ENCODE measurements around the gene KDM3B. TPM values are rescaled to one million over a fixed set of nuclear protein-coding genes. Genes with fewer than 3 reads are reported as not detected.

The KDM3B gene
- total RNA-seq, 1 donor from 2014 or later, result 59.3 TPM

GRCh38 chr5:138338411-138339090 is 13.9 kb upstream of the KDM3B start:
- peaks cover 22% of the 10 kb centered on the region for H3K36me3 Mint-ChIP-seq (ENCODE audit: low read depth)
- H3K4me1 Mint-ChIP-seq (ENCODE audit: low read depth), result peaks cover 44% of the 10 kb centered on the region
- H3K27me3 Mint-ChIP-seq (ENCODE audit: insufficient read depth), result no peaks in the 10 kb centered on the region
- peak overlapping the region; percentile 93 for H3K27ac Mint-ChIP-seq
- intact Hi-C loops (cut with micrococcal nuclease), result loop anchor here (1.0 to 10.0 kb wide), 6 partner anchors 7 to 856 kb away; partner anchors contain the start of genes CDC23, CDC25C, FAM13B and HSPA9
- H3K4me3 Mint-ChIP-seq, result peak overlapping the region; percentile 94
- H3K9me3 Mint-ChIP-seq, result no peaks in the 10 kb centered on the region
- no peak for DNase-seq (ENCODE audit: low spot score)

- intact Hi-C loops (cut with micrococcal nuclease), result loop anchor here (1.0 to 10.0 kb wide), 4 partner anchors 8 to 856 kb away; partner anchors contain the start of genes CDC25C, FAM13B, HSPA9 and SIL1
- peaks cover 26% of the 10 kb centered on the region for H3K36me3 Mint-ChIP-seq (ENCODE audit: low read depth)
- no peak for DNase-seq (ENCODE audit: low spot score)
- peak overlapping the region; percentile 94 for H3K4me3 Mint-ChIP-seq
- H3K27ac Mint-ChIP-seq, result peak overlapping the region; percentile 93
- no peaks in the 10 kb centered on the region for H3K9me3 Mint-ChIP-seq
- no peaks in the 10 kb centered on the region for H3K27me3 Mint-ChIP-seq (ENCODE audit: insufficient read depth)
- H3K4me1 Mint-ChIP-seq (ENCODE audit: low read depth), result peaks cover 49% of the 10 kb centered on the region
Measured at GRCh38 chr5:138339091-138339456, 13.4 kb upstream of the KDM3B start.

- Mint-ChIP-seq H3K27me3 (ENCODE audit: insufficient read depth) (no peaks in the 10 kb centered on the region), H3K4me1 (ENCODE audit: low read depth) (peaks cover 49% of the 10 kb centered on the region), H3K9me3 (no peaks in the 10 kb centered on the region), H3K27ac (peak overlapping the region; percentile 93), H3K4me3 (peak overlapping the region; percentile 94), H3K36me3 (ENCODE audit: low read depth) (peaks cover 30% of the 10 kb centered on the region)
- DNase-seq (ENCODE audit: low spot score), result no peak
- intact Hi-C loops (cut with micrococcal nuclease), result loop anchor here (1.0 to 10.0 kb wide), 4 partner anchors 8 to 855 kb away; partner anchors contain the start of genes CDC25C, FAM13B, HSPA9 and SIL1
Measured at GRCh38 chr5:138339464-138339863, 13.0 kb upstream of the KDM3B start.

GRCh38 chr5:138340008-138340407 is 12.5 kb upstream of the KDM3B start:
- peaks cover 49% of the 10 kb centered on the region for H3K4me1 Mint-ChIP-seq (ENCODE audit: low read depth)
- intact Hi-C loops (cut with micrococcal nuclease), result no loop called here
- no peak for DNase-seq (ENCODE audit: low spot score)
- H3K27ac Mint-ChIP-seq, result peak overlapping the region; percentile 23
- H3K4me3 Mint-ChIP-seq, result peak overlapping the region; percentile 94
- peaks cover 32% of the 10 kb centered on the region for H3K36me3 Mint-ChIP-seq (ENCODE audit: low read depth)
- no peaks in the 10 kb centered on the region for H3K9me3 Mint-ChIP-seq
- no peaks in the 10 kb centered on the region for H3K27me3 Mint-ChIP-seq (ENCODE audit: insufficient read depth)

GRCh38 chr5:138344887-138345622 is 7.4 kb upstream of the KDM3B start:
- no peak for DNase-seq (ENCODE audit: low spot score)
- H3K36me3 Mint-ChIP-seq (ENCODE audit: low read depth), result peaks cover 47% of the 10 kb centered on the region
- intact Hi-C loops (cut with micrococcal nuclease), result no loop called here
- H3K4me1 Mint-ChIP-seq (ENCODE audit: low read depth), result peaks cover 28% of the 10 kb centered on the region
- no peaks in the 10 kb centered on the region for H3K27me3 Mint-ChIP-seq (ENCODE audit: insufficient read depth)
- H3K4me3 Mint-ChIP-seq, result no peak overlapping the region
- H3K27ac Mint-ChIP-seq, result no peak overlapping the region
- H3K9me3 Mint-ChIP-seq, result no peaks in the 10 kb centered on the region

GRCh38 chr5:138346889-138347288 is 5.6 kb upstream of the KDM3B start:
- Mint-ChIP-seq H3K9me3 (peaks cover 3% of the 10 kb centered on the region), H3K27ac (no peak overlapping the region), H3K36me3 (ENCODE audit: low read depth) (peaks cover 38% of the 10 kb centered on the region), H3K27me3 (ENCODE audit: insufficient read depth) (peaks cover 2% of the 10 kb centered on the region), H3K4me3 (no peak overlapping the region), H3K4me1 (ENCODE audit: low read depth) (peaks cover 22% of the 10 kb centered on the region)
- no peak for DNase-seq (ENCODE audit: low spot score)
- intact Hi-C loops (cut with micrococcal nuclease), result no loop called here

- peak overlapping the region; percentile 32 for H3K27ac Mint-ChIP-seq
- H3K4me3 Mint-ChIP-seq, result no peak overlapping the region
- peaks cover 3% of the 10 kb centered on the region for H3K27me3 Mint-ChIP-seq (ENCODE audit: insufficient read depth)
Measured at GRCh38 chr5:138349852-138350562, 2.5 kb upstream of the KDM3B start.

GRCh38 chr5:138350563-138350890 is 2.0 kb upstream of the KDM3B start:
- Mint-ChIP-seq H3K36me3 (ENCODE audit: low read depth) (peaks cover 20% of the 10 kb centered on the region), H3K27ac (peak overlapping the region; percentile 69), H3K27me3 (ENCODE audit: insufficient read depth) (peaks cover 3% of the 10 kb centered on the region), H3K9me3 (peaks cover 7% of the 10 kb centered on the region), H3K4me1 (ENCODE audit: low read depth) (peaks cover 42% of the 10 kb centered on the region), H3K4me3 (peak overlapping the region; percentile 32)
- intact Hi-C loops (cut with micrococcal nuclease), result loop anchor here (5.0 to 10.0 kb wide), 3 partner anchors 318 to 1214 kb away; partner anchors contain the start of genes FAM13B, HNRNPA0 and UBE2D2
- DNase-seq (ENCODE audit: low spot score), result no peak

More at GRCh38 chr5:138349852-138350562, 2.5 kb upstream of the KDM3B start:
- intact Hi-C loops (cut with micrococcal nuclease), result loop anchor here (5.0 to 10.0 kb wide), 3 partner anchors 318 to 1215 kb away; partner anchors contain the start of genes FAM13B, HNRNPA0 and UBE2D2
- H3K36me3 Mint-ChIP-seq (ENCODE audit: low read depth), result peaks cover 25% of the 10 kb centered on the region
- peaks cover 7% of the 10 kb centered on the region for H3K9me3 Mint-ChIP-seq
- H3K4me1 Mint-ChIP-seq (ENCODE audit: low read depth), result peaks cover 37% of the 10 kb centered on the region
- no peak for DNase-seq (ENCODE audit: low spot score)

- no peak for DNase-seq (ENCODE audit: low spot score)
- peaks cover 3% of the 10 kb centered on the region for H3K27me3 Mint-ChIP-seq (ENCODE audit: insufficient read depth)
- peaks cover 48% of the 10 kb centered on the region for H3K4me1 Mint-ChIP-seq (ENCODE audit: low read depth)
- peaks cover 7% of the 10 kb centered on the region for H3K9me3 Mint-ChIP-seq
- H3K4me3 Mint-ChIP-seq, result no peak overlapping the region
- peaks cover 16% of the 10 kb centered on the region for H3K36me3 Mint-ChIP-seq (ENCODE audit: low read depth)
- intact Hi-C loops (cut with micrococcal nuclease), result loop anchor here (5.0 to 10.0 kb wide), 3 partner anchors 319 to 1214 kb away; partner anchors contain the start of genes FAM13B, HNRNPA0 and UBE2D2
- no peak overlapping the region for H3K27ac Mint-ChIP-seq
Measured at GRCh38 chr5:138351056-138351455, 1.4 kb upstream of the KDM3B start.

GRCh38 chr5:138351517-138351916 is 968 bp upstream of the KDM3B start:
- H3K36me3 Mint-ChIP-seq (ENCODE audit: low read depth), result peaks cover 16% of the 10 kb centered on the region
- peaks cover 7% of the 10 kb centered on the region for H3K9me3 Mint-ChIP-seq
- intact Hi-C loops (cut with micrococcal nuclease), result loop anchor here (5.0 to 10.0 kb wide), 3 partner anchors 319 to 1213 kb away; partner anchors contain the start of genes FAM13B, HNRNPA0 and UBE2D2
- H3K27me3 Mint-ChIP-seq (ENCODE audit: insufficient read depth), result peaks cover 3% of the 10 kb centered on the region
- DNase-seq (ENCODE audit: low spot score), result no peak
- peak overlapping the region; percentile 81 for H3K4me3 Mint-ChIP-seq
- H3K4me1 Mint-ChIP-seq (ENCODE audit: low read depth), result peaks cover 51% of the 10 kb centered on the region
- peak overlapping the region; percentile 78 for H3K27ac Mint-ChIP-seq

GRCh38 chr5:138352722-138353559 is 456 bp downstream of the KDM3B start:
- Mint-ChIP-seq H3K36me3 (ENCODE audit: low read depth) (peaks cover 9% of the 10 kb centered on the region), H3K9me3 (peaks cover 7% of the 10 kb centered on the region), H3K4me3 (peak overlapping the region; percentile 100), H3K27me3 (ENCODE audit: insufficient read depth) (peaks cover 3% of the 10 kb centered on the region), H3K4me1 (ENCODE audit: low read depth) (peaks cover 51% of the 10 kb centered on the region), H3K27ac (peak overlapping the region; percentile 97)
- intact Hi-C loops (cut with micrococcal nuclease), result loop anchor here (1.0 to 10.0 kb wide), 9 partner anchors 15 to 1212 kb away; partner anchors contain the start of genes CDC23, CDC25C, ETF1 and FAM13B
- DNase-seq (ENCODE audit: low spot score), result peak; percentile 71
